ENCODE measurements around the gene PLEKHD1.

- no peak for TF ChIP-seq POLR2A (IDR thresholded peaks at IDR 0.05; ENCODE audit: control extremely low read depth in 1 of 2, low read depth in 2 of 2, low read length in 2 of 2)
- TF ChIP-seq SIX5 (IDR thresholded peaks at IDR 0.05; ENCODE audit: low read depth, low read length): no peak
- TF ChIP-seq ATF3 (IDR thresholded peaks at IDR 0.05; ENCODE audit: insufficient read depth, low read depth, low read length): no peak
Observed at GRCh38 chr14:69567563-69567962, 83.0 kb downstream of the PLEKHD1 start.
